ENCODE results near the gene BEGAIN.

DNA sequence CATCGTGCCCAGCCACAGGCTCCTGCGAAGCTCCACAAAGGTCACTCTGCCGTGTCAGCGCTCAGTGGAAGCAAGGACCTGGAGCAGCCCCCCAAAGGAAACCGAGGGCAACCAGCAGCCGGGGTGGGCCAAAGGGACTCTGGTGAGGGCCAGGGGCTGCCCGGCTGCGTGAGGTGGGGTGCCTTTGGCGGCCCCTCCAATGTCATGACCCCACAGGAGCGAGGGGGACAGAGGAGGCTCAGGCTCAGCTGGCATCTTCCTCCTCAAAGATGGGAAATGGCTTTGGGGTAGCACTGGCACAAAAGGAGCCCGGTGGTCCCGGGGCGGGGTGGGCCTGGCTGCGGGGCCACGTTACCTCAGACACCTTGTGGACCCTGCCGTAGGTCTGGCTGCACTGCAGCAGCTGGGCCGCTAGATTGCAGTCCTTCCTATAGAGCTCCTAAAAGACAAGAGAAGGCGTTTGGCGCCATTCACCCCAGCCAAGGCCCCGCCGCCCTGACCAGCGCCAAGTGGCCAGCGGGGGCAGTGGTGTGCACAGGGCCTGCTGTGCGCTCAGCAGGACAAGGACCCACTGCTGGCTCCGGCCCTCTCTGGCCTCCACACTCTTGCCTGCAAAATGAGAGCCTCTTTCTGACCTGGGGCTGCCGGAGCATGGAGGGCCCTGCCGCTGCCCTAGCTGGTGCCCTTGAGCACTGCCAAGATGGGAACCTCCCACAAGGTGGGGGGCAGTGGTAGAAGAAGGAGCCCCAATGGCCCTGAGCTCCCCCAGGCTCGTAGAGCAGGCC lies 46.9 kb downstream of the BEGAIN start:
- TF ChIP-seq POLR2A (IDR thresholded peaks at IDR 0.05; ENCODE audit: low read length): no peak
- TF ChIP-seq GATA1 (IDR thresholded peaks at IDR 0.05; ENCODE audit: low read depth, low read length): no peak
